Stomach (tissue), 9 donors: Measurements from ENCODE around the gene ATP7B. TPM values are rescaled to one million over a fixed set of nuclear protein-coding genes. Genes with fewer than 3 reads are reported as not detected.

ENCODE experiments used
- DNase-seq, 2 donors: peaks; one replicate each; pipeline versions ENCODE4 v3.0.0 to v3.0.0-alpha.2; 2013 to 2019
- H3K27ac ChIP-seq, 5 donors: fragments of 200-600 bp in 4 of 5; sonication (generic) in 4 of 5; one replicate each; pipeline ENCODE4 v1.5.1; 2013 to 2019; ENCODE audit warnings: mild to moderate bottlenecking in 1 of 5, moderate library complexity in 1 of 5
- H3K27me3 ChIP-seq, 3 donors: fragments of 200-600 bp; sonication (generic); one replicate each; pipeline ENCODE4 v1.5.1; 2017 to 2019; ENCODE audit warnings: mixed run types in 1 of 3
- H3K36me3 ChIP-seq, 4 donors: fragments of 200-600 bp; sonication (generic); 1 replicate in 3 of 4; 2 replicates in 1 of 4; pipeline ENCODE4 v1.5.1; 2016 to 2019
- H3K4me1 ChIP-seq, 4 donors: fragments of 200-600 bp; sonication (generic); one replicate each; pipeline ENCODE4 v1.5.1; 2016 to 2019
- H3K4me3 ChIP-seq, 4 donors: fragments of 200-600 bp; sonication (generic) in 3 of 4; one replicate each; pipeline ENCODE4 v1.5.1; 2016 to 2019; ENCODE audit warnings: mild to moderate bottlenecking in 1 of 4
- H3K9me3 ChIP-seq, 4 donors: fragments of 200-600 bp; sonication (generic); one replicate each; pipeline ENCODE4 v1.5.1; 2016 to 2019
- EP300 ChIP-seq: sonication (generic); formaldehyde crosslinking; IDR thresholded peaks from one replicate; pipeline ENCODE4 v1.6.1; 2017; ENCODE audit warnings: antibody characterized with exemption
- POLR2A ChIP-seq, 4 donors: fragments of 450-650 bp; IDR thresholded peaks; one replicate each; pipeline ENCODE4 v1.6.1; 2016; ENCODE audit warnings: antibody characterized with exemption in 4 of 4, control low read depth in 2 of 4, mild to moderate bottlenecking in 1 of 4, moderate library complexity in 1 of 4
- POLR2AphosphoS5 ChIP-seq, 3 donors: sonication (generic); formaldehyde crosslinking; IDR thresholded peaks; one replicate each; pipeline ENCODE4 v1.6.1; 2016; ENCODE audit warnings: antibody characterized with exemption in 3 of 3
- WGBS, 5 donors: extraction: QIAGEN DNeasy Blood & Tissue Kit in 3 of 5; methylation state at CpG; one replicate each; pipeline versions ENCODE4 v1.1.5 to v1.1.7; 2013 to 2018; 5-methylcytosine and 5-hydroxymethylcytosine counted together
- intact Hi-C: fragments of 100-400 bp; cut with DNase I; formaldehyde crosslinking; loops from one replicate; pipeline ENCODE4 v1.15.1; 2023; ENCODE audit warnings: low total_unique reads
- polyA plus RNA-seq, 3 donors: library from polyadenylated mRNA; stranded (reverse); fragments of 200-250 nt; gene quantifications; one replicate each; pipeline ENCODE4 v1.2.3, GENCODE V29; 2013
- total RNA-seq, 5 donors: library from RNA; depleted of rRNA; stranded (reverse); fragments of >200 nt; gene quantifications; one replicate each; pipeline versions ENCODE4 v1.1.0 to v1.2.3, GENCODE V29; 2014 to 2016
- TF ChIP-seq, protein P1 (sequence below), 7 experiments: fragments of 450-650 bp in 4 of 7; fragments of 200-600 bp in 3 of 7; sonication (generic) in 3 of 7; IDR thresholded peaks; one replicate each; pipeline ENCODE4 v1.5.1; 2016 to 2019; ENCODE audit warnings: antibody characterized with exemption in 7 of 7, control low read depth in 2 of 7, mild to moderate bottlenecking in 1 of 7
- donor health status: healthy with polysubstance abuse.
- donor health status: Bipolar disorder and iron deficiency.
- donor health status: healthy.

ATP7B gene
- total and polyA plus RNA-seq, 8 donors, result 0.62 to 21.0 (median 4.6) TPM

DNA sequence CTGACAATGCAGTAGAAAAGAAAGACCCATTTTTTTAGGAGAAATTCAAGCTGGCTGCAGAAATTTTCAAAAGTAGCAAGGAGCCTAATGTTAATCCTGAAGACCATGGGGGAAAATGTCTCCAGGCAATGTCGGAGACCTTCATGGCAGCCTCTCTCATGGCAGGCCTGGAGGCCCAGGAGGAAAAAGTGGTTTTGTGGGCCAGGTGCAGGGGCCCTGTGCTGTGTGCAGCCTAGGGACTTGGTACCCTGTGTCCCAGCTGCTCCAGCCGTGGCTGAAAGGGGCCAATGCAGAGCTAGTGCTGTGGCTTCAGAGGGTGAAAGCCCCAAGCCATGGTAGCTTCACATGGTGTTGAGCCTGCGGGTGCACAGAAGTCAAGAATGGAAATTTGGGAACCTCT, 5.0 kb upstream of the ATP7B start:
- intact Hi-C loops, result no loop called here
- DNase-seq, result no peak
- Histone ChIP-seq H3K4me1 (peaks cover 7 to 25% (median 21%) of the 10 kb centered on the region in 4 donors), H3K27me3 (peaks cover 0 to 2% (median 0%) of the 10 kb centered on the region in 3 donors), H3K4me3 (no peak overlapping the region), H3K27ac (no peak overlapping the region), H3K9me3 (no peaks in the 10 kb centered on the region), H3K36me3 (peaks cover 0 to 50% (median 43%) of the 10 kb centered on the region in 4 donors)
- TF ChIP-seq, protein P1, sequence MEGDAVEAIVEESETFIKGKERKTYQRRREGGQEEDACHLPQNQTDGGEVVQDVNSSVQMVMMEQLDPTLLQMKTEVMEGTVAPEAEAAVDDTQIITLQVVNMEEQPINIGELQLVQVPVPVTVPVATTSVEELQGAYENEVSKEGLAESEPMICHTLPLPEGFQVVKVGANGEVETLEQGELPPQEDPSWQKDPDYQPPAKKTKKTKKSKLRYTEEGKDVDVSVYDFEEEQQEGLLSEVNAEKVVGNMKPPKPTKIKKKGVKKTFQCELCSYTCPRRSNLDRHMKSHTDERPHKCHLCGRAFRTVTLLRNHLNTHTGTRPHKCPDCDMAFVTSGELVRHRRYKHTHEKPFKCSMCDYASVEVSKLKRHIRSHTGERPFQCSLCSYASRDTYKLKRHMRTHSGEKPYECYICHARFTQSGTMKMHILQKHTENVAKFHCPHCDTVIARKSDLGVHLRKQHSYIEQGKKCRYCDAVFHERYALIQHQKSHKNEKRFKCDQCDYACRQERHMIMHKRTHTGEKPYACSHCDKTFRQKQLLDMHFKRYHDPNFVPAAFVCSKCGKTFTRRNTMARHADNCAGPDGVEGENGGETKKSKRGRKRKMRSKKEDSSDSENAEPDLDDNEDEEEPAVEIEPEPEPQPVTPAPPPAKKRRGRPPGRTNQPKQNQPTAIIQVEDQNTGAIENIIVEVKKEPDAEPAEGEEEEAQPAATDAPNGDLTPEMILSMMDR (IDR thresholded peaks at IDR 0.05), result no peak
- TF ChIP-seq POLR2AphosphoS5 (IDR thresholded peaks at IDR 0.05), result no peak
- TF ChIP-seq POLR2A (IDR thresholded peaks at IDR 0.05), result no peak
- TF ChIP-seq EP300, result no peak
- 95 to 99% (median 97%) methylated on average over 3 of the region's 3 CpGs for WGBS, 5 donors

DNA sequence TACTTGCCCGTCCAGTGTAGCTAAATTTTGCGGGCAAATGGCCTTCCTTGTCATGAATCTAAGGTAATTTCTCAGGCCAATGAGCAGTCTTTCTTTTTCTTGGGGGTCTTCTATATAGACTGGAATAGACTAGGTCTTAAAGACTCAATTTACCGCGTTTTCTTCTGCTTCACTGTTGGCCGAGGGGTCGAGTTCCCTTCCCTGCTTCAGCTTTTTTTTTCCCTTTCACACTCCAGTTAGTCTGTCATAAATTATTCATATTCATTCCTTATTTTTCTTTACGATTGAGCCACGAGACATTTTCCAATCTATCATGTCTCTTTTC, 1.2 kb upstream of the ATP7B start:
- TF ChIP-seq EP300 (no peak), POLR2AphosphoS5 (IDR thresholded peaks at IDR 0.05) (no peak), POLR2A (IDR thresholded peaks at IDR 0.05) (no peak)
- TF ChIP-seq, protein P1 (IDR thresholded peaks at IDR 0.05), result no peak
- Histone ChIP-seq H3K4me3 (peak overlapping the region; percentile 74 to 99 (median 92)), H3K27ac (peak overlapping the region; percentile 77 to 83 (median 78)), H3K27me3 (peaks cover 0 to 7% (median 0%) of the 10 kb centered on the region in 3 donors), H3K4me1 (peaks cover 13 to 42% (median 34%) of the 10 kb centered on the region in 4 donors), H3K9me3 (no peaks in the 10 kb centered on the region), H3K36me3 (peaks cover 0 to 18% (median 12%) of the 10 kb centered on the region in 4 donors)
- intact Hi-C loops, result no loop called here
- WGBS, 5 donors, result 0 to 1% (median 0%) methylated on average over 8 of the region's 8 CpGs
- no peak for DNase-seq

DNA sequence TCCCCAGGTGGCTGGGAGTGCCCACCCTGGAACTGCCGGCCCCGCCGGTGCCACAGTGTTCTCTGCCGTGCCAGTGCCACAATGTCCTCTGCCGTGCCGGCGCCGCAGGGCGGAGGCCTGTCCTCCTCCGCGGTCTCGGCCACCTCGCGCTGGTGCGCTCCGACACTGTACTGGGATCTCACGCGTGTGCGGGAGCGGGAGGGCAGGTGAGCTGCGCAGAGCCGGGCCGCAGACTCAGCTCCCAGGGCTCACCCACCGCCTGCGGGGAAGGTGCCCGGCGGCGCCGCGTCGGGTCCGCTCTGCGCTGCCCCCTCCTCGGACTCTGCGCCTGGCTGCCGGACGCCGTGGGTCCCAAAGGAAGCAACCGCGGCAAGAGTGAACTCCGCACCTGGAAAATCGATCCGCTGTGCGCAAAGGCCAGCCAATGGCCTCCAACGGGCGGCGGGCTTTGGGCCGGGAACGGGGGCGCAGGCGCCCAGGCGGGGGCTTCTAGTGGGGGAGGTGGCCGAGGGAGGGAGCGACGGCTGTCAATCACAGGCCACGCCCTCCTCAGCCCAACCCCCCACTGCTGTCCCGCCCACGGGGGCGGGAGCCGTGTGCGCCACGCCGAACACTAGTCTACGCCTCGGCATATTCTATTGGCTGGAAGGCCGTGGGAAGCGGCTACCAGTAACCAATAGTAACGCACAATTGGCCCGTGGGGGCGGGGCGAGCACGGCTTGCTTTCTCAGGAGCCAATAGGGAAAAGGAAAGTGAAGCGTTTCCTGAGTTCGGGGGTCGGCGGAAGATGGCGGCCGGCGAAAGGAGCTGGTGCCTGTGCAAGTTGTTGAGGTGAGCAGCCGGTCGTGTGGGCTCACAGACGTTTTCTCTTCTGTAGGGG, 622 bp upstream of the ATP7B start, which contains the start of gene ALG11:
Gene ALG11, plus strand, starts transcription at position 767 of the 880 bp plus-strand sequence. Its CDS starts 21 bp downstream, at position 788.
- peak; percentile 99 to 100 for DNase-seq
- intact Hi-C loops, result no loop called here
- Histone ChIP-seq H3K4me3 (peak within 1 kb of the TSS; percentile 74 to 99 (median 92)), H3K27ac (peak within 1 kb of the TSS; percentile 77 to 83 (median 78)), H3K27me3 (peaks cover 0 to 7% (median 0%) of the 10 kb centered on the region in 3 donors), H3K36me3 (peaks cover 0 to 15% (median 11%) of the 10 kb centered on the region in 4 donors), H3K9me3 (no peaks in the 10 kb centered on the region), H3K4me1 (peaks cover 13 to 42% (median 34%) of the 10 kb centered on the region in 4 donors)
- TF ChIP-seq EP300, result no peak
- TF ChIP-seq, protein P1 (IDR thresholded peaks at IDR 0.05), result no peak
- TF ChIP-seq POLR2AphosphoS5 (IDR thresholded peaks at IDR 0.05), result peak in 2 of 3 donors; percentile 66 to 84
- no peak for TF ChIP-seq POLR2A (IDR thresholded peaks at IDR 0.05)
- 0 to 1% (median 0%) methylated on average over 41 to 82 of the region's 82 CpGs for WGBS, 5 donors

DNA sequence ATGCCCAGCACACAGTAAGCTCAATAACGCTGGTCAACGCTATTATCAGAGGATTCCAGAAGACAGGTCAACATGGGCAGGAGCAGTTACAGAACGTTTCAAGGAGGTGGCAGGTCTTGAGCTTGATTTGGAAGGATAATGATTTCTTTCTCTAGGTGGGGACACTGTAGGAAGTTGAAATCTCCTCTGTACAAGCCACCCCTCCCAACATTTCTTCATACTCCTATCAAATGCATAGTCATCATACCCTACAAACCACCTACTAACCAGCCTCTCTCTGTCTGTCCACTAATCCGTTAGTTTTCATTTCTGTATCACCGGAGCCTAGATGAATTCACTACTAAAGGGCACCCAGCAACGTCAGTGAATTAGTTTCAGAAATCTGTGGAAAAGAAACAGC, 1.3 kb downstream of the ATP7B start:
- H3K36me3 ChIP-seq, result no peaks in the 10 kb centered on the region
- intact Hi-C loops, result loop anchor here (10.0 kb wide), 1 partner anchor 115 kb away; the partner anchor contains the start of gene NEK5
- WGBS, 5 donors, result 33 to 48% (median 37%) methylated on average over 6 of the region's 6 CpGs
- H3K4me1 ChIP-seq, result peaks cover 13 to 42% (median 34%) of the 10 kb centered on the region in 4 donors
- H3K27ac ChIP-seq, result no peak overlapping the region
- H3K27me3 ChIP-seq, result peaks cover 0 to 7% (median 0%) of the 10 kb centered on the region in 3 donors
- H3K9me3 ChIP-seq, result no peaks in the 10 kb centered on the region
- no peak for DNase-seq
- no peak overlapping the region for H3K4me3 ChIP-seq
- TF ChIP-seq POLR2A (IDR thresholded peaks at IDR 0.05), result no peak
- no peak for TF ChIP-seq EP300
- no peak for TF ChIP-seq POLR2AphosphoS5 (IDR thresholded peaks at IDR 0.05)
